Omental fat pad (tissue), 4 donors: Measurements from ENCODE around the gene MOB3B. TPM values are rescaled to one million over a fixed set of nuclear protein-coding genes. Genes with fewer than 3 reads are reported as not detected.
"Not testable (repeated sequence)": the region's sequence is repeated elsewhere in the genome, so short reads cannot be mapped to it uniquely, and the experiment has no call there.

Experiments used
- ATAC-seq: fragments of 150-250 bp; one replicate; pipeline ENCODE4 v1.9.1; 2016; ENCODE audit warnings: mild to moderate bottlenecking, moderate library complexity; ENCODE audit not compliant: low FRiP score
- DNase-seq: peaks from one replicate; pipeline ENCODE4 v3.0.0-alpha.2; 2019; ENCODE audit warnings: low spot score
- CTCF ChIP-seq, 3 donors: fragments of 450-650 bp; IDR thresholded peaks; one replicate each; pipeline ENCODE4 v1.5.1; 2016 to 2017; ENCODE audit warnings: antibody characterized with exemption in 3 of 3, mild to moderate bottlenecking in 3 of 3, moderate library complexity in 2 of 3
- total RNA-seq, 4 donors: library from RNA; depleted of rRNA; stranded (reverse); fragments of >200 nt; gene quantifications; one replicate each; pipeline ENCODE4 v1.1.0, GENCODE V29; 2016

Gene MOB3B
- total RNA-seq, 4 donors from 2014 or later: 7.9 to 11.5 (median 9.4) TPM

- ATAC-seq: no peak
- DNase-seq: no peak
- TF ChIP-seq CTCF (IDR thresholded peaks at IDR 0.05): no peak
These were observed 78.3 kb downstream of the MOB3B start for GRCh38 chr9:27451207-27451797.

- ATAC-seq: no peak
- TF ChIP-seq CTCF (IDR thresholded peaks at IDR 0.05): no peak
- no peak for DNase-seq
These were observed 78.9 kb downstream of the MOB3B start for GRCh38 chr9:27450752-27451151.

GRCh38 chr9:27448356-27448755 is 81.3 kb downstream of the MOB3B start:
- ATAC-seq, DNase-seq: not testable (repeated sequence)

GRCh38 chr9:27447031-27447683 is 82.5 kb downstream of the MOB3B start:
- no peak for ATAC-seq

GRCh38 chr9:27445688-27446087 is 83.9 kb downstream of the MOB3B start:
- DNase-seq (no peak), ATAC-seq (no peak)
- no peak for TF ChIP-seq CTCF (IDR thresholded peaks at IDR 0.05)

More at GRCh38 chr9:27447031-27447683, 82.5 kb downstream of the MOB3B start:
- TF ChIP-seq CTCF (IDR thresholded peaks at IDR 0.05): no peak
- DNase-seq: no peak

GRCh38 chr9:27445057-27445595 is 84.5 kb downstream of the MOB3B start:
- no peak for ATAC-seq
- DNase-seq: no peak
- no peak for TF ChIP-seq CTCF (IDR thresholded peaks at IDR 0.05)

- no peak for TF ChIP-seq CTCF (IDR thresholded peaks at IDR 0.05)
- ATAC-seq (no peak), DNase-seq (no peak)
These were observed 87.2 kb downstream of the MOB3B start for GRCh38 chr9:27442464-27442863.
